PC-3 (cell line): Measurements from ENCODE around the gene CSRNP3. TPM values are rescaled to one million over a fixed set of nuclear protein-coding genes. Genes with fewer than 3 reads are reported as not detected.

Experiments
- ATAC-seq: fragments of 200-7000 bp; cut with Tn5 transposase; 2 replicates; pipeline ENCODE4 v1.9.1; 2020; ENCODE audit warnings: mild to moderate bottlenecking, moderate library complexity
- BruUV-seq: library from RNA; stranded (reverse); fragments of 400-500 nt; replicated peaks from 2 replicates; lab custom pipeline; 2021; lab: Mats Ljungman, UMichigan
- CTCF ChIA-PET: fragments of 300-600 bp; sonication (Branson Sonifier 250); formaldehyde crosslinking; loops from one replicate; lab custom pipeline; 2022; ENCODE audit warnings: antibody characterized with exemption; lab: Charles Lee
- POLR2A ChIA-PET: fragments of 300-600 bp; sonication (Branson Sonifier 250); formaldehyde crosslinking; loops from one replicate; lab custom pipeline; 2022; ENCODE audit warnings: antibody characterized with exemption; ENCODE audit not compliant: unreplicated experiment; lab: Charles Lee
- DNase-seq: peaks from one replicate; pipeline ENCODE4 v3.0.0-alpha.2; 2015
- H2AFZ ChIP-seq: fragments of 300-600 bp; sonication (generic); 2 replicates; pipeline ENCODE4 v1.6.0; 2016; ENCODE audit warnings: antibody characterized with exemption, low read length
- H3F3A ChIP-seq: fragments of 300-600 bp; sonication (generic); one replicate; pipeline ENCODE4 v1.6.0; 2017; ENCODE audit warnings: antibody characterized with exemption, low read length, control low read depth, mild to moderate bottlenecking; ENCODE audit not compliant: unreplicated experiment
- H3K27ac ChIP-seq: fragments of 300-600 bp; sonication (generic); 2 replicates; pipeline ENCODE4 v1.5.1; 2016; ENCODE audit warnings: mild to moderate bottlenecking, low read length
- H3K27me3 ChIP-seq: fragments of 300-600 bp; sonication (generic); 2 replicates; pipeline ENCODE4 v1.6.1; 2016; ENCODE audit warnings: low read length, mixed read lengths
- H3K36me3 ChIP-seq: fragments of 300-600 bp; sonication (generic); 2 replicates; pipeline ENCODE4 v1.6.1; 2016; ENCODE audit warnings: low read depth, mixed run types, low read length, mixed read lengths
- H3K4me1 ChIP-seq: fragments of 300-600 bp; sonication (generic); 2 replicates; pipeline ENCODE4 v1.5.1; 2016; ENCODE audit warnings: low read length; ENCODE audit not compliant: insufficient read depth
- H3K4me2 ChIP-seq: fragments of 300-600 bp; sonication (generic); 2 replicates; pipeline ENCODE4 v1.6.0; 2016; ENCODE audit warnings: low read length
- H3K4me3 ChIP-seq: fragments of 300-600 bp; sonication (generic); 2 replicates; pipeline ENCODE4 v1.5.1; 2016; ENCODE audit warnings: mild to moderate bottlenecking, low read length, mixed read lengths
- H3K79me2 ChIP-seq: fragments of 300-600 bp; sonication (generic); 2 replicates; pipeline ENCODE4 v1.6.1; 2017; ENCODE audit warnings: low read length, mixed read lengths
- H3K9ac ChIP-seq: fragments of 300-600 bp; sonication (generic); 2 replicates; pipeline ENCODE4 v1.6.0; 2016; ENCODE audit warnings: mild to moderate bottlenecking, low read length
- H3K9me2 ChIP-seq: fragments of 300-600 bp; sonication (generic); replicated peaks from 2 replicates; pipeline ENCODE4 v1.6.1; 2016; ENCODE audit warnings: mixed run types, low read length, mixed read lengths
- H3K9me3 ChIP-seq: fragments of 300-600 bp; sonication (generic); 2 replicates; pipeline ENCODE4 v1.6.1; 2016; ENCODE audit warnings: low read length, mixed read lengths
- H4K20me1 ChIP-seq: fragments of 300-600 bp; sonication (generic); 2 replicates; pipeline ENCODE4 v1.6.1; 2016; ENCODE audit warnings: low read length, mixed read lengths
- CTCF ChIP-seq: fragments of 300-600 bp; sonication (generic); conservative IDR thresholded peaks from 2 replicates; pipeline ENCODE4 v1.5.1; 2017; ENCODE audit warnings: antibody characterized with exemption, low read depth, mild to moderate bottlenecking, low read length
- EZH2 ChIP-seq: fragments of 300-600 bp; sonication (generic); IDR thresholded peaks from one replicate; pipeline ENCODE4 v1.6.1; 2017; ENCODE audit warnings: antibody characterized with exemption, mild to moderate bottlenecking, low read length; ENCODE audit not compliant: unreplicated experiment
- EZH2phosphoT487 ChIP-seq: fragments of 300-600 bp; sonication (generic); IDR thresholded peaks from 2 replicates; pipeline ENCODE4 v1.6.1; 2018; ENCODE audit warnings: mild to moderate bottlenecking, antibody characterized with exemption, low read length, borderline replicate concordance
- intact Hi-C: fragments of 100-400 bp; cut with micrococcal nuclease; formaldehyde crosslinking; loops from 2 replicates; pipeline ENCODE4 v1.9.0; 2023
- total RNA-seq: library from RNA; depleted of rRNA; stranded (reverse); fragments of >200 nt; gene quantifications from 2 replicates; pipeline ENCODE4 v1.2.3, GENCODE V29; 2014

CSRNP3 gene
- total RNA-seq, 1 experiment from 2014 or later = 2.2 TPM

- no peak for ATAC-seq
These were observed 26.0 kb upstream of the CSRNP3 start for GRCh38 chr2:165443511-165443910.

GRCh38 chr2:165448406-165448805 lies 21.1 kb upstream of the CSRNP3 start:
- Histone ChIP-seq H3F3A (no peaks in the 10 kb centered on the region), H2AFZ (no peak overlapping the region), H3K36me3 (no peaks in the 10 kb centered on the region), H3K9me2 (no peaks in the 10 kb centered on the region), H3K27ac (no peak overlapping the region), H3K79me2 (no peaks in the 10 kb centered on the region), H3K4me2 (no peak overlapping the region), H3K27me3 (no peaks in the 10 kb centered on the region), H3K4me3 (no peak overlapping the region), H3K9me3 (no peaks in the 10 kb centered on the region), H3K9ac (no peak overlapping the region), H3K4me1 (no peaks in the 10 kb centered on the region), H4K20me1 (no peaks in the 10 kb centered on the region)
- intact Hi-C loops = no loop called here
- ChIA-PET CTCF (no interaction called here), POLR2A (no interaction called here)
- TF ChIP-seq EZH2 = no peak
- TF ChIP-seq EZH2phosphoT487 = no peak
- TF ChIP-seq CTCF = no peak
- ATAC-seq (no peak), DNase-seq (no peak)
- no TSS peak for BruUV-seq

More at GRCh38 chr2:165443511-165443910, 26.0 kb upstream of the CSRNP3 start:
- H3F3A ChIP-seq = no peaks in the 10 kb centered on the region
- DNase-seq = no peak
- no peak overlapping the region for H2AFZ ChIP-seq
- H3K9ac ChIP-seq = no peak overlapping the region
- no peaks in the 10 kb centered on the region for H3K4me1 ChIP-seq
- H3K9me3 ChIP-seq = no peaks in the 10 kb centered on the region
- H3K9me2 ChIP-seq = no peaks in the 10 kb centered on the region
- ChIA-PET CTCF (no interaction called here), POLR2A (no interaction called here)
- TF ChIP-seq EZH2phosphoT487 (no peak), EZH2 (no peak), CTCF (no peak)
- H3K27me3 ChIP-seq = no peaks in the 10 kb centered on the region
- no TSS peak for BruUV-seq
- H3K4me3 ChIP-seq = no peak overlapping the region
- no peaks in the 10 kb centered on the region for H3K36me3 ChIP-seq
- intact Hi-C loops = no loop called here
- no peak overlapping the region for H3K4me2 ChIP-seq
- no peaks in the 10 kb centered on the region for H3K79me2 ChIP-seq
- no peak overlapping the region for H3K27ac ChIP-seq
- no peaks in the 10 kb centered on the region for H4K20me1 ChIP-seq

- ATAC-seq (peak; percentile 22; the same call in 1 of the 2 replicates), DNase-seq (no peak)
- no peaks in the 10 kb centered on the region for H3K9me2 ChIP-seq
- CTCF ChIA-PET = interaction anchor here (0.6 kb wide), 1 partner anchor 223 kb away, joined by 5 read pairs; no protein-coding TSS in a partner anchor
- H3K4me3 ChIP-seq = no peak overlapping the region
- H3K9me3 ChIP-seq = no peaks in the 10 kb centered on the region
- no peak for TF ChIP-seq CTCF
- TF ChIP-seq EZH2 = no peak
- TF ChIP-seq EZH2phosphoT487 = no peak
- no peak overlapping the region for H3K4me2 ChIP-seq
- POLR2A ChIA-PET = interaction anchor here (0.5 to 0.6 kb wide), 2 partner anchors 21 to 119 kb away, joined by 3 to 5 read pairs; no protein-coding TSS in a partner anchor
- H3F3A ChIP-seq = no peaks in the 10 kb centered on the region
- H3K9ac ChIP-seq = no peak overlapping the region
- H3K27ac ChIP-seq = no peak overlapping the region
- H3K4me1 ChIP-seq = no peaks in the 10 kb centered on the region
- no peak overlapping the region for H2AFZ ChIP-seq
- H3K79me2 ChIP-seq = no peaks in the 10 kb centered on the region
- no peaks in the 10 kb centered on the region for H3K27me3 ChIP-seq
- no peaks in the 10 kb centered on the region for H4K20me1 ChIP-seq
- no TSS peak for BruUV-seq
- no peaks in the 10 kb centered on the region for H3K36me3 ChIP-seq
- intact Hi-C loops = no loop called here
These were observed 19.3 kb upstream of the CSRNP3 start for GRCh38 chr2:165450156-165450555.
